OCI-LY1 (cell line): Measurements from ENCODE around the gene SLC35F4.

Experiments
- CTCF ChIP-seq: fragments of 200-600 bp; sonication (generic), shearing (Covaris generic); IDR thresholded peaks from 2 replicates; pipeline ENCODE4 v1.5.1; 2017; ENCODE audit warnings: mild to moderate bottlenecking, antibody characterized with exemption, low read length, moderate library complexity, mixed read lengths
- EZH2 ChIP-seq: fragments of 200-600 bp; sonication (generic), shearing (Covaris generic); IDR thresholded peaks from 2 replicates; pipeline ENCODE4 v1.8.0; 2017; ENCODE audit warnings: borderline replicate concordance, mixed run types, mild to moderate bottlenecking, antibody characterized with exemption, low read length, moderate library complexity, mixed read lengths

GRCh38 chr14:57828713-57829112 lies 37.2 kb downstream of the SLC35F4 start:
- TF ChIP-seq CTCF (no peak), EZH2 (no peak)
